ENCODE results near the gene HMMR.

Gene HMMR

GRCh38 chr5:163459819-163460561, 442 bp upstream of the HMMR start, which contains the start of gene NUDCD2:
Gene NUDCD2 (minus strand): TSS chr5:163460102. CDS start chr5:163460050, 52 bp downstream.
- FAIRE-seq, result no peak

- no peak for FAIRE-seq
Observed at GRCh38 chr5:163463063-163463435, 2.6 kb downstream of the HMMR start.

- FAIRE-seq, result no peak
Observed at GRCh38 chr5:163467682-163468081, 7.2 kb downstream of the HMMR start.

GRCh38 chr5:163473635-163474243, 13.3 kb downstream of the HMMR start:
- no peak for FAIRE-seq

- no peak for FAIRE-seq
Observed at GRCh38 chr5:163475411-163475810, 15.0 kb downstream of the HMMR start.

GRCh38 chr5:163478126-163478981, 17.9 kb downstream of the HMMR start:
- FAIRE-seq, result no peak

GRCh38 chr5:163478982-163479271, 18.5 kb downstream of the HMMR start:
- FAIRE-seq, result no peak

GRCh38 chr5:163489055-163489744, 28.8 kb downstream of the HMMR start:
- no peak for FAIRE-seq

GRCh38 chr5:163489745-163490075, 29.3 kb downstream of the HMMR start:
- no peak for FAIRE-seq

- FAIRE-seq, result no peak
Observed at GRCh38 chr5:163496286-163496685, 35.9 kb downstream of the HMMR start.

- FAIRE-seq, result no peak
Observed at GRCh38 chr5:163497315-163497714, 36.9 kb downstream of the HMMR start.

- no peak for FAIRE-seq
Observed at GRCh38 chr5:163498886-163499285, 38.5 kb downstream of the HMMR start.

GRCh38 chr5:163502521-163502920, 42.1 kb downstream of the HMMR start:
- no peak for FAIRE-seq

- no peak for FAIRE-seq
Observed at GRCh38 chr5:163503106-163504078, 43.0 kb downstream of the HMMR start.

- FAIRE-seq, result no peak
Observed at GRCh38 chr5:163504079-163504931, 43.9 kb downstream of the HMMR start.

- no peak for FAIRE-seq
Observed at GRCh38 chr5:163505049-163505367, 44.6 kb downstream of the HMMR start.

- no peak for FAIRE-seq
Observed at GRCh38 chr5:163505368-163506094, 45.1 kb downstream of the HMMR start, which contains the start of gene MAT2B. Gene MAT2B (plus strand): TSS chr5:163505619. CDS start chr5:163505687, 68 bp downstream.

- FAIRE-seq, result no peak
Observed at GRCh38 chr5:163506095-163506457, 45.6 kb downstream of the HMMR start.

- FAIRE-seq, result no peak
Observed at GRCh38 chr5:163506726-163507125, 46.3 kb downstream of the HMMR start.

- FAIRE-seq, result no peak
Observed at GRCh38 chr5:163508753-163509152, 48.3 kb downstream of the HMMR start.

All from colon (tissue), 2 donors.